ENCODE results near the gene DRD4.
"Not testable (repeated sequence)": the region's sequence is repeated elsewhere in the genome, so short reads cannot be mapped to it uniquely, and the experiment has no call there.

The DRD4 gene

GRCh38 chr11:645536-645935 lies 8.5 kb downstream of the DRD4 start:
- DNase-seq (ENCODE audit: low read depth): no peak

GRCh38 chr11:646214-646613 lies 9.1 kb downstream of the DRD4 start:
- DNase-seq (ENCODE audit: low read depth): no peak

- DNase-seq (ENCODE audit: low read depth): not testable (repeated sequence)
Observed at GRCh38 chr11:647672-648158, 10.6 kb downstream of the DRD4 start.

- DNase-seq (ENCODE audit: low read depth): no peak
Observed at GRCh38 chr11:650482-650881, 13.4 kb downstream of the DRD4 start.

- not testable (repeated sequence) for DNase-seq (ENCODE audit: low read depth)
Observed at GRCh38 chr11:653136-653535, 16.1 kb downstream of the DRD4 start.

- DNase-seq (ENCODE audit: low read depth): no peak
Observed at GRCh38 chr11:653837-654236, 16.8 kb downstream of the DRD4 start.

- DNase-seq (ENCODE audit: low read depth): not testable (repeated sequence)
Observed at GRCh38 chr11:654444-654843, 17.4 kb downstream of the DRD4 start.

- no peak for DNase-seq (ENCODE audit: low read depth)
Observed at GRCh38 chr11:655036-655726, 18.1 kb downstream of the DRD4 start.

GRCh38 chr11:656426-656825 lies 19.4 kb downstream of the DRD4 start:
- DNase-seq (ENCODE audit: low read depth): no peak

- DNase-seq (ENCODE audit: low read depth): no peak
Observed at GRCh38 chr11:656866-657265, 19.8 kb downstream of the DRD4 start.

GRCh38 chr11:657691-658126 lies 20.6 kb downstream of the DRD4 start:
- no peak for DNase-seq (ENCODE audit: low read depth)

- DNase-seq (ENCODE audit: low read depth): no peak
Observed at GRCh38 chr11:659532-660085, 22.5 kb downstream of the DRD4 start.

GRCh38 chr11:660281-660680 lies 23.2 kb downstream of the DRD4 start:
- no peak for DNase-seq (ENCODE audit: low read depth)

GRCh38 chr11:660681-661444 lies 23.8 kb downstream of the DRD4 start:
- no peak for DNase-seq (ENCODE audit: low read depth)

- peak; percentile 50 for DNase-seq (ENCODE audit: low read depth)
Observed at GRCh38 chr11:662689-663274, 25.7 kb downstream of the DRD4 start.

GRCh38 chr11:665062-665703 lies 28.1 kb downstream of the DRD4 start:
- peak; percentile 22 for DNase-seq (ENCODE audit: low read depth)

GRCh38 chr11:665704-666281 lies 28.7 kb downstream of the DRD4 start:
- DNase-seq (ENCODE audit: low read depth): peak; percentile 82

GRCh38 chr11:673866-674265 lies 36.8 kb downstream of the DRD4 start:
- DNase-seq (ENCODE audit: low read depth): no peak

GRCh38 chr11:674406-674805 lies 37.3 kb downstream of the DRD4 start:
- no peak for DNase-seq (ENCODE audit: low read depth)

- no peak for DNase-seq (ENCODE audit: low read depth)
Observed at GRCh38 chr11:678297-678696, 41.2 kb downstream of the DRD4 start.

- no peak for DNase-seq (ENCODE audit: low read depth)
Observed at GRCh38 chr11:679271-680207, 42.5 kb downstream of the DRD4 start.

Data from amniotic epithelial cell (primary cell).